Gastroesophageal sphincter (tissue), 3 donors: ENCODE data around the gene AGRN.

Experiments
- CTCF ChIP-seq, 4 experiments: fragments of 200-600 bp in 2 of 4; fragments of 450-650 bp in 2 of 4; sonication (generic) in 1 of 4; IDR thresholded peaks; one replicate each; pipeline ENCODE4 v1.5.1; 2017 to 2019; ENCODE audit warnings: antibody characterized with exemption in 4 of 4, mild to moderate bottlenecking in 2 of 4, moderate library complexity in 2 of 4
- POLR2A ChIP-seq, 2 donors: fragments of 450-650 bp; IDR thresholded peaks; one replicate each; pipeline ENCODE4 v1.6.1; 2017; ENCODE audit warnings: antibody characterized with exemption in 2 of 2, mild to moderate bottlenecking in 2 of 2, moderate library complexity in 1 of 2

DNA sequence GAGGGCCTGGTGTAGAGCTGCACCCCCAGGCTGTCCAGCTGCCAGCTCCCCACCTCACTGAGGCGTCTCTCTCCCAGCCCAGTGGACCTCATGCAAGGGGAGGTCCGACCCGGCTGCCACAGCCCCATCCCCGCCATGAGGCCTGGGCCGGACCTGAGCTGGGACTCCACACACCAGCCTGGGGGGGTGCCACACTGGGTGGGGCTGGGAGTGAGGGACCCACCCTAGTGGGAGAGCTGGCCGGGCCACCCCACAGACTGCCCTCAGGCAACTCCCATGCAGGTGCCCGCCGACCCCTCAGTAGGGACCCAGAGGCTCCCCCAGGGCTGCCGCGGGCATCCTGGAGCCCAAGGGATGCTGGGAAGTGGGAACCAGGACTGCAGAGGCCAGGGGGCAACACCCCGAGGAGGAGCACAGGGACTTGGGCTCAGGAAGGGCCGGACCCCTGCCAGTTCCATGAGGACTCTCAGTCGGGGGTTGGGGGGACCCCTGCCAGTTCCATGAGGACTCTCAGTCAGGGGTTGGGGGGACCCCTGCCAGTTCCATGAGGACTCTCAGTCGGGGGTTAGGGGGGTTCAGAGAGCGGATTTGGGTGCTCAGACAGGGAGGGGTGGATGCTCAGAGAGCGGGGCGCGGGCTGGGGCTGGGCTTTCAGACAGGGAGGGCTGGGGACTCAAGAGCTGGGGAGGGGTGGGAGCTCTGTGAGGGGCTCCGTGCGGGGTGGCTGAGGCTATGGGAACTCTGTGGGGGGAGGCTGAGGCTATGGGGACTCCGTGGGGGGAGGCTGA is 55.4 kb downstream of the AGRN start:
- TF ChIP-seq CTCF (IDR thresholded peaks at IDR 0.05) = no peak
- no peak for TF ChIP-seq POLR2A (IDR thresholded peaks at IDR 0.05)
